HepG2 (cell line): ENCODE results near the gene RPS2.
A peak's percentile ranks its signal among the peaks of the same experiment; 100 is the strongest.

Experiments used
- EZH2 ChIP-seq: conservative IDR thresholded peaks from 2 replicates; pipeline ENCODE4 v1.6.1; 2012; ENCODE audit warnings: mild to moderate bottlenecking, low read depth, low read length, moderate library complexity
- NR1H2 ChIP-seq: sonication (generic); formaldehyde crosslinking; IDR thresholded peaks from 2 replicates; pipeline ENCODE4 v1.8.1; 2022; ENCODE audit warnings: low read depth, missing genetic modification reagents, borderline replicate concordance
- POLR2AphosphoS5 ChIP-seq: IDR thresholded peaks from 2 replicates; pipeline ENCODE4 v1.6.1; 2012; ENCODE audit warnings: low read depth, low read length
- ZNF335 ChIP-seq: sonication (generic); formaldehyde crosslinking; IDR thresholded peaks from 2 replicates; pipeline ENCODE4 v1.4.0; 2020; ENCODE audit warnings: missing genetic modification reagents
- ZNF343 ChIP-seq: sonication (generic); formaldehyde crosslinking; IDR thresholded peaks from 2 replicates; pipeline ENCODE4 v1.4.0; 2020; ENCODE audit warnings: mild to moderate bottlenecking, missing genetic modification reagents
- ZNF670 ChIP-seq: sonication (generic); formaldehyde crosslinking; IDR thresholded peaks from 2 replicates; pipeline ENCODE4 v1.8.0; 2022; ENCODE audit warnings: mild to moderate bottlenecking, missing genetic modification reagents, borderline replicate concordance
- TF ChIP-seq, protein P1 (sequence below): sonication (generic); formaldehyde crosslinking; IDR thresholded peaks from 2 replicates; pipeline ENCODE4 v1.4.0; 2020; ENCODE audit warnings: mild to moderate bottlenecking, missing genetic modification reagents
- TF ChIP-seq, protein P2 (sequence below): IDR thresholded peaks from 2 replicates; pipeline ENCODE4 v1.6.1; 2012; ENCODE audit warnings: inconsistent platforms

DNA sequence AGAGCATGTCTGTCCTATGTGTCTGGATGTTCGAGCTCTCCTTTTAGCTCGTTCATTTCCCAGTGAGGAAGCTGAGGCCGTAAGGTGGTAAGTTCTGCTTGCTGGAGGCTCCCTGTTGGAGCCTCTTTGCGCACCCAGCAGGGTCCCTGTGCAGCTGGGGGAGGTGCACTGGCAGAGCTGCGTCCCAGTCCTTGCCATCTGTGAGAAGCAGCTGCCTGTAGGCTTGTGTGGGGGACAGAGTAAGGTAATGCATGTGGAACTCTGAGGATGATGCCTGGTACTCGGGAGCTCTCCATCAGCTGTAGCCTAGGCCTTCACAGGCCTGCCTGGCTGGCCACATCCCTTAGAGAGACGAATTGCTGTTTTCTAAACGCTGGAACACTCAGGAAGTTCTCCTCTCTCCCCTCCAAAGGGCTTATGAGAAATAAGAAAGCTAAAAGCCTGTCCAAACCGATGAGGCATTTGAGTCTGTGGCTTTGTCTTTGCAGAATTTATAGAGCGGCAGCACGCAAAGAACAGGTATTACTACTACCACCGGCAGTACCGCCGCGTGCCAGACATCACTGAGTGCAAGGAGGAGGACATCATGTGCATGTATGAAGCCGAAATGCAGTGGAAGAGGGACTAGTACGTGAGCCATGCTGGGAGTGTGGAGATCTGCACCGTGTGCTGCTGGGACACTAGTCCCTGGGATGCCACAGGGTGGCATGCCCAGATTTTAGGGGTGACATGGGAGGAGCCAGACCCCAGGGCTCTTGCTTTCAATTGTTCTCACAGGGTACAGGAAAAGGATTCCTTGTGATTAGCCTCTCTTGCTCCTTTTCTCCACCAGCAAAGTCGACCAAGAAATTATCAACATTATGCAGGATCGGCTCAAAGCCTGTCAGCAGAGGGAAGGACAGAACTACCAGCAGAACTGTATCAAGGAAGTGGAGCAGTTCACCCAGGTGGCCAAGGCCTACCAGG lies 3.7 kb downstream of the RPS2 start:
- TF ChIP-seq EZH2 = no peak
- TF ChIP-seq NR1H2 (CRISPR knock-in tag) = no peak
- TF ChIP-seq ZNF335 (CRISPR knock-in tag) = no peak
- no peak for TF ChIP-seq ZNF670 (CRISPR knock-in tag)
- TF ChIP-seq, protein P1, sequence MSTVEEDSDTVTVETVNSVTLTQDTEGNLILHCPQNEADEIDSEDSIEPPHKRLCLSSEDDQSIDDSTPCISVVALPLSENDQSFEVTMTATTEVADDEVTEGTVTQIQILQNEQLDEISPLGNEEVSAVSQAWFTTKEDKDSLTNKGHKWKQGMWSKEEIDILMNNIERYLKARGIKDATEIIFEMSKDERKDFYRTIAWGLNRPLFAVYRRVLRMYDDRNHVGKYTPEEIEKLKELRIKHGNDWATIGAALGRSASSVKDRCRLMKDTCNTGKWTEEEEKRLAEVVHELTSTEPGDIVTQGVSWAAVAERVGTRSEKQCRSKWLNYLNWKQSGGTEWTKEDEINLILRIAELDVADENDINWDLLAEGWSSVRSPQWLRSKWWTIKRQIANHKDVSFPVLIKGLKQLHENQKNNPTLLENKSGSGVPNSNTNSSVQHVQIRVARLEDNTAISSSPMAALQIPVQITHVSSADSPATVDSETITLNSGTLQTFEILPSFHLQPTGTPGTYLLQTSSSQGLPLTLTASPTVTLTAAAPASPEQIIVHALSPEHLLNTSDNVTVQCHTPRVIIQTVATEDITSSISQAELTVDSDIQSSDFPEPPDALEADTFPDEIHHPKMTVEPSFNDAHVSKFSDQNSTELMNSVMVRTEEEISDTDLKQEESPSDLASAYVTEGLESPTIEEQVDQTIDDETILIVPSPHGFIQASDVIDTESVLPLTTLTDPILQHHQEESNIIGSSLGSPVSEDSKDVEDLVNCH = no peak
- TF ChIP-seq, protein P2, sequence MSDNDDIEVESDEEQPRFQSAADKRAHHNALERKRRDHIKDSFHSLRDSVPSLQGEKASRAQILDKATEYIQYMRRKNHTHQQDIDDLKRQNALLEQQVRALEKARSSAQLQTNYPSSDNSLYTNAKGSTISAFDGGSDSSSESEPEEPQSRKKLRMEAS = peak; percentile 50; the same call in 1 of the 2 replicates
- TF ChIP-seq POLR2AphosphoS5 = peak; percentile 59
- TF ChIP-seq ZNF343 (CRISPR knock-in tag) = no peak
